ENCODE results near the gene FBXW11.

DNA sequence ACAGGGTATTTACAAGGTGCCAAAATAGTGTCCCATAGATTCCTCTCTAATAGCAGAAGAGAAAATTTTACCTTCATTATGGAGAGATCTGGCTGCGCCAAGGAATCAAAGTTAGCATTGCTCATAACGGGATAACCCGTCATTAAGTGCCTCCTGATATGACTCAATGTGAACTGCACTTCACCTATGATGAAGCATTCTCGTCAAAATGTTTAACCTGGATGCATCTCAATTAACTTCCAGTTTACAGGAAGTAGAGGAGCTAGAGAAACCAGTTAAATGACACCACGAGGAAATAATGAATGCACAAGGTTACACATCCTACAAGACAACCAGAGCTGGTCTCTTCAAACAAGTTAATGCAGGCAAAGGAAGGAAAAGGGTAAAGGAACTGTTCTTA, 17.2 kb downstream of the FBXW11 start:
- TF ChIP-seq, protein P1, sequence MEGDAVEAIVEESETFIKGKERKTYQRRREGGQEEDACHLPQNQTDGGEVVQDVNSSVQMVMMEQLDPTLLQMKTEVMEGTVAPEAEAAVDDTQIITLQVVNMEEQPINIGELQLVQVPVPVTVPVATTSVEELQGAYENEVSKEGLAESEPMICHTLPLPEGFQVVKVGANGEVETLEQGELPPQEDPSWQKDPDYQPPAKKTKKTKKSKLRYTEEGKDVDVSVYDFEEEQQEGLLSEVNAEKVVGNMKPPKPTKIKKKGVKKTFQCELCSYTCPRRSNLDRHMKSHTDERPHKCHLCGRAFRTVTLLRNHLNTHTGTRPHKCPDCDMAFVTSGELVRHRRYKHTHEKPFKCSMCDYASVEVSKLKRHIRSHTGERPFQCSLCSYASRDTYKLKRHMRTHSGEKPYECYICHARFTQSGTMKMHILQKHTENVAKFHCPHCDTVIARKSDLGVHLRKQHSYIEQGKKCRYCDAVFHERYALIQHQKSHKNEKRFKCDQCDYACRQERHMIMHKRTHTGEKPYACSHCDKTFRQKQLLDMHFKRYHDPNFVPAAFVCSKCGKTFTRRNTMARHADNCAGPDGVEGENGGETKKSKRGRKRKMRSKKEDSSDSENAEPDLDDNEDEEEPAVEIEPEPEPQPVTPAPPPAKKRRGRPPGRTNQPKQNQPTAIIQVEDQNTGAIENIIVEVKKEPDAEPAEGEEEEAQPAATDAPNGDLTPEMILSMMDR (IDR thresholded peaks at IDR 0.05) = no peak
- no peak for TF ChIP-seq EZH2 (IDR thresholded peaks at IDR 0.05; ENCODE audit: borderline replicate concordance, insufficient read depth, low read depth, low read length, poor library complexity, severe bottlenecking)
